ENCODE measurements around the gene C3orf85. TPM values are rescaled to one million over a fixed set of nuclear protein-coding genes. Genes with fewer than 3 reads are reported as not detected.

The C3orf85 gene
- not detected for total RNA-seq

GRCh38 chr3:109136523-109136922 is at the start of gene C3orf85:
TSS of gene C3orf85 (plus strand) at chr3:109136719. CDS start at chr3:109136848, 129 bp downstream.
- ATAC-seq: no peak
- intact Hi-C loops (cut with micrococcal nuclease): no loop called here
- CTCF ChIA-PET: no interaction called here
- no peak for TF ChIP-seq CTCF (IDR thresholded peaks at IDR 0.05)
- H3K36me3 Mint-ChIP-seq (ENCODE audit: low read depth): no peaks in the 10 kb centered on the region
- H3K9me3 Mint-ChIP-seq: no peaks in the 10 kb centered on the region
- no peak within 1 kb of the TSS for H3K27ac Mint-ChIP-seq
- POLR2A ChIA-PET: no interaction called here
- no peaks in the 10 kb centered on the region for H3K4me1 Mint-ChIP-seq (ENCODE audit: low read depth)
- DNase-seq: no peak
- H3K27me3 Mint-ChIP-seq: peaks cover 4% of the 10 kb centered on the region
- no peak within 1 kb of the TSS for H3K4me3 Mint-ChIP-seq

DNA sequence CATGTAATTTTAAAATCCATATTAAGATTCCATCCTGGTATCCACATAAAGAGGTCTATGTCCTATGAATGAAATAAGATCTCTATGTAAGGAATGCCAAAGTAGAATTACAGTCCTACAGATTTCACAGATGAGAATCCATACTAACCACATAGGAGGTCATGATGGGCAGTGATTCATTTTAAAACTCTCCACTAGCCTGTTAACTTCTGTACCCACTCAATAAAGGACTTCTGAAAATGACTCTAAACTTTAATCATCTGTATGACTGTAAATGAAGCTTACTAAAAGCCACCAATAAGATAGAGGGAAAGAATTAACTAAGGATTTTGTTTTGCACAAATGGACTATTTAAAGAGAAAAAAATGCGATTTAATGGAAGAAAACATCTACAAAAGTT is 47.3 kb upstream of the C3orf85 start:
- Mint-ChIP-seq H3K4me3 (no peak overlapping the region), H3K27ac (no peak overlapping the region), H3K4me1 (ENCODE audit: low read depth) (no peaks in the 10 kb centered on the region), H3K36me3 (ENCODE audit: low read depth) (no peaks in the 10 kb centered on the region), H3K27me3 (peaks cover 13% of the 10 kb centered on the region), H3K9me3 (no peaks in the 10 kb centered on the region)
- POLR2A ChIA-PET: no interaction called here
- ATAC-seq: no peak
- CTCF ChIA-PET: no interaction called here
- no peak for DNase-seq
- intact Hi-C loops (cut with micrococcal nuclease): no loop called here
- TF ChIP-seq CTCF (IDR thresholded peaks at IDR 0.05): no peak

GRCh38 chr3:109091846-109092245 is 44.7 kb upstream of the C3orf85 start:
- peaks cover 7% of the 10 kb centered on the region for H3K27me3 Mint-ChIP-seq
- no peaks in the 10 kb centered on the region for H3K36me3 Mint-ChIP-seq (ENCODE audit: low read depth)
- no peak for DNase-seq
- no peak for TF ChIP-seq CTCF (IDR thresholded peaks at IDR 0.05)
- no peaks in the 10 kb centered on the region for H3K9me3 Mint-ChIP-seq
- ChIA-PET CTCF (no interaction called here), POLR2A (no interaction called here)
- intact Hi-C loops (cut with micrococcal nuclease): no loop called here
- no peaks in the 10 kb centered on the region for H3K4me1 Mint-ChIP-seq (ENCODE audit: low read depth)
- ATAC-seq: no peak
- H3K27ac Mint-ChIP-seq: no peak overlapping the region
- H3K4me3 Mint-ChIP-seq: no peak overlapping the region

DNA sequence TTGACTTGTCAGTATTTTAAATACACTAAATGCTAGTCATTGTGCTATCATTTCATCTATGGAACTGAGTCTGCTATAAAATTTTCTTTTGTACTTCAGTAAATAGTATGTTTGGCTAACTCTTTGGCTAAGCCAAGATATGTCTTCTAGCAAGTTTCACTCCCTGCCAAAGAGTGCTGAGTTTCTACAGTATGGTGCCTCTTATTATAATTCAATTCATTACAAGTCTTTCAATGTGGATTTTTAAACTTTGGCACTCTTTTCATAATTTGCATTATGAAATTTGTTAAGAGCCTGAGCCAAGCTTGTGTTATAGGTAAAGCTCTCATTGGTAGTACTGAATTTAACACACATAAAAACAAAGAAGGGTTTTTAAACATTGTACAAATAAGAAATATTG is 43.0 kb upstream of the C3orf85 start:
- Mint-ChIP-seq H3K27me3 (peaks cover 3% of the 10 kb centered on the region), H3K36me3 (ENCODE audit: low read depth) (no peaks in the 10 kb centered on the region), H3K9me3 (no peaks in the 10 kb centered on the region), H3K27ac (no peak overlapping the region), H3K4me1 (ENCODE audit: low read depth) (no peaks in the 10 kb centered on the region), H3K4me3 (no peak overlapping the region)
- DNase-seq (no peak), ATAC-seq (no peak)
- TF ChIP-seq CTCF (IDR thresholded peaks at IDR 0.05): no peak
- POLR2A ChIA-PET: no interaction called here
- CTCF ChIA-PET: interaction anchor here (1.1 to 1.3 kb wide), 2 partner anchors 11 to 19 kb away, joined by 3 to 4 read pairs; no protein-coding TSS in a partner anchor
- intact Hi-C loops (cut with micrococcal nuclease): no loop called here

GRCh38 chr3:109095166-109095565 is 41.4 kb upstream of the C3orf85 start:
- DNase-seq (no peak), ATAC-seq (no peak)
- TF ChIP-seq CTCF (IDR thresholded peaks at IDR 0.05): no peak
- H3K4me1 Mint-ChIP-seq (ENCODE audit: low read depth): no peaks in the 10 kb centered on the region
- ChIA-PET POLR2A (no interaction called here), CTCF (no interaction called here)
- intact Hi-C loops (cut with micrococcal nuclease): no loop called here
- H3K27me3 Mint-ChIP-seq: peaks cover 3% of the 10 kb centered on the region
- H3K27ac Mint-ChIP-seq: no peak overlapping the region
- H3K36me3 Mint-ChIP-seq (ENCODE audit: low read depth): no peaks in the 10 kb centered on the region
- no peaks in the 10 kb centered on the region for H3K9me3 Mint-ChIP-seq
- H3K4me3 Mint-ChIP-seq: no peak overlapping the region
